ENCODE results near the gene HES3. TPM values are rescaled to one million over a fixed set of nuclear protein-coding genes. Genes with fewer than 3 reads are reported as not detected.

HES3 gene
- total RNA-seq, 1 experiment from 2014 or later, result not detected

DNA sequence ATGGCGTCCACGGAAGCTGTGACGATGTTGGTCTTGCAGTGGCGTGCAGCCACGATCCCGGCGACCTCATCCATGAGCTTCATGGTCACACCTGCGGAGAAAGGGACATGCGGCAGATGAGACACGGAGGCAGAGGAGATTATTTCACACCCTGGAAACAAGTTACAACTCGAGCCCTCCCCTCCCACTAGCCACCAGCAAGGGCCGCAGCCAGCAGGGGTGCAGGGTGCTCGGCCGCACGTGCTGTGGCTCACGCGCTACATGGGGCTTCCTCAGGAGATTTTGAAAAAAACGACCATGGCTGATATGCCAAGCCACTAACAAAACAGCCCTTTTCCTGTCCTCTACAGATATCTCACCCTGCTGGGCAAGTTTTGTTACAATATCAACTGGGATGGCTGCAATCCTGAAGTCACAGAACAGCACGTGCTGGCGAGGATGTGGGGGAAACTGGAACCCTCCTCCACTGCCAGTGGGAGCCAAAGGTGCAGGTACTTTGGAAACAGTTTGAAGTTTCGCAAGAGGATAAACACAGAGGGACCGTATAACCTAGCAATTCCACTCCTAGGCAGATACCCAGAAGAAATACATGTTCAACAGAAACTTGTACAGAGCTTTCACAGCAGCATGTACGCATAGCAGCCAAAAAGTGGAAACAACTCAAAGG lies 51.0 kb downstream of the HES3 start:
- Histone ChIP-seq H3K27ac (ENCODE audit: low read depth, low read length) (no peak overlapping the region), H3K27me3 (ENCODE audit: insufficient read depth, low read length) (no peaks in the 10 kb centered on the region), H3K4me2 (ENCODE audit: low read length) (no peak overlapping the region), H3K9ac (ENCODE audit: low read length) (no peak overlapping the region), H3K4me1 (ENCODE audit: control insufficient read depth in 1 of 2, insufficient read depth in 2 of 2, low read length in 2 of 2) (no peaks in the 10 kb centered on the region), H4K20me1 (ENCODE audit: insufficient read depth) (no peaks in the 10 kb centered on the region), H2AFZ (ENCODE audit: low read depth, low read length, poor library complexity, severe bottlenecking) (no peak overlapping the region), H3K79me2 (ENCODE audit: insufficient read depth, low read length) (no peaks in the 10 kb centered on the region), H3K4me3 (replicated peaks in 1 of 2; ENCODE audit: low read depth in 1 of 2, low read length in 2 of 2) (no peak overlapping the region), H3K9me3 (ENCODE audit: control insufficient read depth in 1 of 2, insufficient read depth in 1 of 2, low read depth in 1 of 2, low read length in 2 of 2) (no peaks in the 10 kb centered on the region), H3K9me2 (ENCODE audit: insufficient read depth) (no peaks in the 10 kb centered on the region), H3K36me3 (ENCODE audit: control insufficient read depth in 1 of 2, insufficient read depth in 2 of 2, low read length in 2 of 2) (peaks cover 2 to 7% of the 10 kb centered on the region in 2 experiments; a peak in 2 of 4 replicates)
- ChIA-PET RAD21 (ENCODE audit: low non-redundant PET in 1 of 2, low total read pairs in 2 of 2, uncharacterized antibody in 2 of 2, unreplicated experiment in 2 of 2) (no interaction called here), CTCF (no interaction called here), POLR2A (no interaction called here)
- DNase-seq (ENCODE audit: low read depth, low spot score) (no peak), ATAC-seq (no peak)
- no peak for TF ChIP-seq CEBPB (IDR thresholded peaks at IDR 0.05; ENCODE audit: low read depth)
- TF ChIP-seq, protein P1, sequence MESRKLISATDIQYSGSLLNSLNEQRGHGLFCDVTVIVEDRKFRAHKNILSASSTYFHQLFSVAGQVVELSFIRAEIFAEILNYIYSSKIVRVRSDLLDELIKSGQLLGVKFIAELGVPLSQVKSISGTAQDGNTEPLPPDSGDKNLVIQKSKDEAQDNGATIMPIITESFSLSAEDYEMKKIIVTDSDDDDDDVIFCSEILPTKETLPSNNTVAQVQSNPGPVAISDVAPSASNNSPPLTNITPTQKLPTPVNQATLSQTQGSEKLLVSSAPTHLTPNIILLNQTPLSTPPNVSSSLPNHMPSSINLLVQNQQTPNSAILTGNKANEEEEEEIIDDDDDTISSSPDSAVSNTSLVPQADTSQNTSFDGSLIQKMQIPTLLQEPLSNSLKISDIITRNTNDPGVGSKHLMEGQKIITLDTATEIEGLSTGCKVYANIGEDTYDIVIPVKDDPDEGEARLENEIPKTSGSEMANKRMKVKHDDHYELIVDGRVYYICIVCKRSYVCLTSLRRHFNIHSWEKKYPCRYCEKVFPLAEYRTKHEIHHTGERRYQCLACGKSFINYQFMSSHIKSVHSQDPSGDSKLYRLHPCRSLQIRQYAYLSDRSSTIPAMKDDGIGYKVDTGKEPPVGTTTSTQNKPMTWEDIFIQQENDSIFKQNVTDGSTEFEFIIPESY (IDR thresholded peaks at IDR 0.05; ENCODE audit: extremely low read depth, insufficient replicate concordance, low read length), result no peak
- no peak for TF ChIP-seq POLR2A (IDR thresholded peaks at IDR 0.05; ENCODE audit: borderline replicate concordance, extremely low read depth, insufficient read depth, insufficient read length)
- TF ChIP-seq RAD21 (IDR thresholded peaks at IDR 0.05; ENCODE audit: low read depth), result no peak
- no peak for TF ChIP-seq ZNF274 (IDR thresholded peaks at IDR 0.05; ENCODE audit: low read depth, low read length)
- TF ChIP-seq JUND (IDR thresholded peaks at IDR 0.05), result no peak
- TF ChIP-seq, protein P2, sequence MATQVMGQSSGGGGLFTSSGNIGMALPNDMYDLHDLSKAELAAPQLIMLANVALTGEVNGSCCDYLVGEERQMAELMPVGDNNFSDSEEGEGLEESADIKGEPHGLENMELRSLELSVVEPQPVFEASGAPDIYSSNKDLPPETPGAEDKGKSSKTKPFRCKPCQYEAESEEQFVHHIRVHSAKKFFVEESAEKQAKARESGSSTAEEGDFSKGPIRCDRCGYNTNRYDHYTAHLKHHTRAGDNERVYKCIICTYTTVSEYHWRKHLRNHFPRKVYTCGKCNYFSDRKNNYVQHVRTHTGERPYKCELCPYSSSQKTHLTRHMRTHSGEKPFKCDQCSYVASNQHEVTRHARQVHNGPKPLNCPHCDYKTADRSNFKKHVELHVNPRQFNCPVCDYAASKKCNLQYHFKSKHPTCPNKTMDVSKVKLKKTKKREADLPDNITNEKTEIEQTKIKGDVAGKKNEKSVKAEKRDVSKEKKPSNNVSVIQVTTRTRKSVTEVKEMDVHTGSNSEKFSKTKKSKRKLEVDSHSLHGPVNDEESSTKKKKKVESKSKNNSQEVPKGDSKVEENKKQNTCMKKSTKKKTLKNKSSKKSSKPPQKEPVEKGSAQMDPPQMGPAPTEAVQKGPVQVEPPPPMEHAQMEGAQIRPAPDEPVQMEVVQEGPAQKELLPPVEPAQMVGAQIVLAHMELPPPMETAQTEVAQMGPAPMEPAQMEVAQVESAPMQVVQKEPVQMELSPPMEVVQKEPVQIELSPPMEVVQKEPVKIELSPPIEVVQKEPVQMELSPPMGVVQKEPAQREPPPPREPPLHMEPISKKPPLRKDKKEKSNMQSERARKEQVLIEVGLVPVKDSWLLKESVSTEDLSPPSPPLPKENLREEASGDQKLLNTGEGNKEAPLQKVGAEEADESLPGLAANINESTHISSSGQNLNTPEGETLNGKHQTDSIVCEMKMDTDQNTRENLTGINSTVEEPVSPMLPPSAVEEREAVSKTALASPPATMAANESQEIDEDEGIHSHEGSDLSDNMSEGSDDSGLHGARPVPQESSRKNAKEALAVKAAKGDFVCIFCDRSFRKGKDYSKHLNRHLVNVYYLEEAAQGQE (IDR thresholded peaks at IDR 0.05; ENCODE audit: low read depth), result no peak
- TF ChIP-seq POLR2AphosphoS5 (IDR thresholded peaks at IDR 0.05; ENCODE audit: low read depth, low read length), result no peak
- TF ChIP-seq EZH2phosphoT487 (IDR thresholded peaks at IDR 0.05; ENCODE audit: borderline replicate concordance), result no peak
- TF ChIP-seq, protein P3, sequence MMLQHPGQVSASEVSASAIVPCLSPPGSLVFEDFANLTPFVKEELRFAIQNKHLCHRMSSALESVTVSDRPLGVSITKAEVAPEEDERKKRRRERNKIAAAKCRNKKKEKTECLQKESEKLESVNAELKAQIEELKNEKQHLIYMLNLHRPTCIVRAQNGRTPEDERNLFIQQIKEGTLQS (IDR thresholded peaks at IDR 0.05), result no peak
- no peak for TF ChIP-seq SP1 (IDR thresholded peaks at IDR 0.05; ENCODE audit: low read depth)
- intact Hi-C loops (cut with micrococcal nuclease), result no loop called here
- no TSS peak for BruUV-seq (replicated peaks)

Other genes starting within 250 kb of the HES3 start
- 18.1 TPM for gene KCNAB2, start 198.3 kb upstream of the HES3 start, total RNA-seq (2021; ENCODE audit: unreplicated experiment)
- 6.1 TPM for gene CHD5, start 63.9 kb upstream of the HES3 start, total RNA-seq (2021; ENCODE audit: unreplicated experiment)
- gene RPL22, start 44.6 kb upstream of the HES3 start, total RNA-seq (2021; ENCODE audit: unreplicated experiment), result 456 TPM
- gene RNF207, start 38.1 kb upstream of the HES3 start, total RNA-seq (2021; ENCODE audit: unreplicated experiment), result 61.2 TPM
- gene ICMT, start 8.2 kb upstream of the HES3 start, total RNA-seq (2021; ENCODE audit: unreplicated experiment), result 70.9 TPM
- 6.1 TPM for gene GPR153, start 16.9 kb downstream of the HES3 start, total RNA-seq (2021; ENCODE audit: unreplicated experiment)
- 162 TPM for gene ACOT7, start 149.6 kb downstream of the HES3 start, total RNA-seq (2021; ENCODE audit: unreplicated experiment)
- 8.4 TPM for gene HES2, start 175.7 kb downstream of the HES3 start, total RNA-seq (2021; ENCODE audit: unreplicated experiment)
- 114 TPM for gene ESPN, start 180.6 kb downstream of the HES3 start, total RNA-seq (2021; ENCODE audit: unreplicated experiment)
- gene TNFRSF25, start 222.0 kb downstream of the HES3 start, total RNA-seq (2021; ENCODE audit: unreplicated experiment), result 27.5 TPM
- 33.0 TPM for gene PLEKHG5, start 247.5 kb downstream of the HES3 start, total RNA-seq (2021; ENCODE audit: unreplicated experiment)